Neural cell (in vitro differentiated cells): ENCODE results near the gene BNIP5. TPM values are rescaled to one million over a fixed set of nuclear protein-coding genes. Genes with fewer than 3 reads are reported as not detected.
A peak's percentile ranks its signal among the peaks of the same experiment; 100 is the strongest.

Experiments used
- H2AFZ ChIP-seq: fragments of 200-600, 300-800 bp; sonication (generic), shearing (Covaris generic); 2 replicates; pipeline ENCODE4 v1.6.0; 2014; ENCODE audit warnings: low read depth, mild to moderate bottlenecking, antibody characterized with exemption, low read length, moderate library complexity
- H3F3A ChIP-seq: fragments of 200-600 bp; shearing (Covaris generic); 2 replicates; pipeline ENCODE4 v1.6.1; 2016; ENCODE audit warnings: mild to moderate bottlenecking, moderate library complexity, mixed read lengths, antibody characterized with exemption, low read length; ENCODE audit not compliant: insufficient read depth, poor library complexity, severe bottlenecking
- H3K27ac ChIP-seq: fragments of 200-600, 300-800 bp; sonication (generic), shearing (Covaris generic); 2 replicates; pipeline ENCODE4 v1.5.1; 2014; ENCODE audit warnings: mild to moderate bottlenecking, low read length, moderate library complexity
- H3K27me3 ChIP-seq: fragments of 300-800, 200-600 bp; sonication (generic), shearing (Covaris generic); 2 replicates; pipeline ENCODE4 v1.6.0; 2014; ENCODE audit warnings: mild to moderate bottlenecking, low read depth, low read length, moderate library complexity; ENCODE audit not compliant: insufficient read depth
- H3K36me3 ChIP-seq: fragments of 300-800, 200-600 bp; sonication (generic), shearing (Covaris generic); 2 replicates; pipeline ENCODE4 v1.5.1; 2014; ENCODE audit warnings: mild to moderate bottlenecking, antibody characterized with exemption, low read length, moderate library complexity; ENCODE audit not compliant: insufficient read depth
- H3K4me2 ChIP-seq: fragments of 300-800, 200-600 bp; sonication (generic), shearing (Covaris generic); 2 replicates; pipeline ENCODE4 v1.6.0; 2014; ENCODE audit warnings: mild to moderate bottlenecking, low read length
- H3K4me3 ChIP-seq: fragments of 300-800, 200-600 bp; sonication (generic), shearing (Covaris generic); 2 replicates; pipeline ENCODE4 v1.5.1; 2014; ENCODE audit warnings: mild to moderate bottlenecking, low read length, moderate library complexity
- H3K79me2 ChIP-seq: fragments of 200-600 bp; shearing (Covaris generic); replicated peaks from 2 replicates; pipeline ENCODE4 v1.6.0; 2014; ENCODE audit warnings: mild to moderate bottlenecking, low read length, moderate library complexity; ENCODE audit not compliant: insufficient read depth
- H3K9ac ChIP-seq: fragments of 300-800, 200-600 bp; sonication (generic), shearing (Covaris generic); 2 replicates; pipeline ENCODE4 v1.6.1; 2016; ENCODE audit warnings: mild to moderate bottlenecking, low read length, mixed read lengths
- H3K9me2 ChIP-seq: fragments of 200-600 bp; shearing (Covaris generic); 2 replicates; pipeline ENCODE4 v1.6.1; 2016; ENCODE audit warnings: mild to moderate bottlenecking, low read length, mixed read lengths; ENCODE audit not compliant: insufficient read depth
- H3K9me3 ChIP-seq: fragments of 200-600, 300-800 bp; sonication (generic), shearing (Covaris generic); 2 replicates; pipeline ENCODE4 v1.6.1; 2016; ENCODE audit warnings: mild to moderate bottlenecking, mixed run types, low read length, moderate library complexity, mixed read lengths
- H4K20me1 ChIP-seq: fragments of 200-600 bp; shearing (Covaris generic); 2 replicates; pipeline ENCODE4 v1.6.1; 2016; ENCODE audit warnings: mild to moderate bottlenecking, mixed run types; ENCODE audit not compliant: insufficient read depth
- EP300 ChIP-seq: fragments of 450-650 bp; conservative IDR thresholded peaks from 2 replicates; pipeline ENCODE4 v1.6.1; 2014; ENCODE audit warnings: antibody characterized with exemption, mild to moderate bottlenecking, moderate library complexity; ENCODE audit not compliant: poor library complexity, severe bottlenecking
- EZH2 ChIP-seq: fragments of 200-600, 300-800 bp; shearing (Covaris generic), sonication (generic); IDR thresholded peaks from 2 replicates; pipeline ENCODE4 v1.6.1; 2014; ENCODE audit warnings: antibody characterized with exemption, low read length, borderline replicate concordance, mild to moderate bottlenecking; ENCODE audit not compliant: insufficient read depth, poor library complexity, severe bottlenecking
- MXI1 ChIP-seq: fragments of 450-650 bp; conservative IDR thresholded peaks from 2 replicates; pipeline ENCODE4 v1.6.1; 2014; ENCODE audit warnings: antibody characterized with exemption, mild to moderate bottlenecking; ENCODE audit not compliant: poor library complexity, severe bottlenecking
- POLR2AphosphoS5 ChIP-seq: IDR thresholded peaks from 2 replicates; pipeline ENCODE4 v1.6.1; 2012
- RAD21 ChIP-seq: fragments of 450-650 bp; conservative IDR thresholded peaks from 2 replicates; pipeline ENCODE4 v1.6.1; 2014; ENCODE audit warnings: antibody characterized with exemption, mild to moderate bottlenecking, moderate library complexity
- REST ChIP-seq: IDR thresholded peaks from 2 replicates; pipeline ENCODE4 v1.6.1; 2012; ENCODE audit warnings: borderline replicate concordance
- SMC3 ChIP-seq: fragments of 450-650 bp; conservative IDR thresholded peaks from 2 replicates; pipeline ENCODE4 v1.6.1; 2014; ENCODE audit warnings: antibody characterized with exemption, mild to moderate bottlenecking, moderate library complexity; ENCODE audit not compliant: poor library complexity
- TAF1 ChIP-seq: IDR thresholded peaks from 2 replicates; pipeline ENCODE4 v1.6.1; 2012; ENCODE audit warnings: low read depth
- polyA plus RNA-seq: library from polyadenylated mRNA; depleted of rRNA; stranded (reverse); fragments of >200 nt; gene quantifications from 2 replicates; pipeline ENCODE4 v1.2.3, GENCODE V29; 2014
- TF ChIP-seq, protein P1 (sequence below): fragments of 450-650 bp; IDR thresholded peaks from 2 replicates; pipeline ENCODE4 v1.5.1; 2014; ENCODE audit warnings: antibody characterized with exemption, mild to moderate bottlenecking, moderate library complexity; ENCODE audit not compliant: poor library complexity, severe bottlenecking

BNIP5 gene
- polyA plus RNA-seq, 1 donor from 2014 or later: not detected

GRCh38 chr6:36290668-36291620 lies 45.7 kb downstream of the BNIP5 start:
- H3K27ac ChIP-seq: peak overlapping the region; percentile 71
- no peaks in the 10 kb centered on the region for H3K9me2 ChIP-seq
- H3K4me2 ChIP-seq: no peak overlapping the region
- no peak overlapping the region for H3K4me3 ChIP-seq
- no peaks in the 10 kb centered on the region for H3K9me3 ChIP-seq
- TF ChIP-seq SMC3: no peak
- no peak for TF ChIP-seq TAF1
- TF ChIP-seq MXI1: no peak
- H4K20me1 ChIP-seq: no peaks in the 10 kb centered on the region
- H3K9ac ChIP-seq: no peak overlapping the region
- H3F3A ChIP-seq: no peaks in the 10 kb centered on the region
- H3K27me3 ChIP-seq: no peaks in the 10 kb centered on the region
- no peak overlapping the region for H2AFZ ChIP-seq
- no peaks in the 10 kb centered on the region for H3K79me2 ChIP-seq
- H3K36me3 ChIP-seq: no peaks in the 10 kb centered on the region

- Histone ChIP-seq H3K4me2 (peak overlapping the region; percentile 57), H3K36me3 (no peaks in the 10 kb centered on the region), H3K9me2 (no peaks in the 10 kb centered on the region), H3K27me3 (no peaks in the 10 kb centered on the region), H3F3A (peaks cover 5% of the 10 kb centered on the region), H2AFZ (peak overlapping the region; percentile 15), H3K79me2 (no peaks in the 10 kb centered on the region), H3K4me3 (peak overlapping the region; percentile 48), H4K20me1 (no peaks in the 10 kb centered on the region), H3K27ac (peak overlapping the region; percentile 71), H3K9me3 (no peaks in the 10 kb centered on the region), H3K9ac (peak overlapping the region; percentile 54)
- TF ChIP-seq EP300 (peak; percentile 67), MXI1 (peak; percentile 49), SMC3 (peak; percentile 53), RAD21 (peak; percentile 46), TAF1 (no peak), POLR2AphosphoS5 (peak; percentile 45), EZH2 (no peak), REST (peak; percentile 62)
- TF ChIP-seq, protein P1, sequence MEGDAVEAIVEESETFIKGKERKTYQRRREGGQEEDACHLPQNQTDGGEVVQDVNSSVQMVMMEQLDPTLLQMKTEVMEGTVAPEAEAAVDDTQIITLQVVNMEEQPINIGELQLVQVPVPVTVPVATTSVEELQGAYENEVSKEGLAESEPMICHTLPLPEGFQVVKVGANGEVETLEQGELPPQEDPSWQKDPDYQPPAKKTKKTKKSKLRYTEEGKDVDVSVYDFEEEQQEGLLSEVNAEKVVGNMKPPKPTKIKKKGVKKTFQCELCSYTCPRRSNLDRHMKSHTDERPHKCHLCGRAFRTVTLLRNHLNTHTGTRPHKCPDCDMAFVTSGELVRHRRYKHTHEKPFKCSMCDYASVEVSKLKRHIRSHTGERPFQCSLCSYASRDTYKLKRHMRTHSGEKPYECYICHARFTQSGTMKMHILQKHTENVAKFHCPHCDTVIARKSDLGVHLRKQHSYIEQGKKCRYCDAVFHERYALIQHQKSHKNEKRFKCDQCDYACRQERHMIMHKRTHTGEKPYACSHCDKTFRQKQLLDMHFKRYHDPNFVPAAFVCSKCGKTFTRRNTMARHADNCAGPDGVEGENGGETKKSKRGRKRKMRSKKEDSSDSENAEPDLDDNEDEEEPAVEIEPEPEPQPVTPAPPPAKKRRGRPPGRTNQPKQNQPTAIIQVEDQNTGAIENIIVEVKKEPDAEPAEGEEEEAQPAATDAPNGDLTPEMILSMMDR: no peak
Measured at GRCh38 chr6:36289281-36289878, 47.3 kb downstream of the BNIP5 start.
